Measurements from ENCODE around the gene PRKCD.
A peak's percentile ranks its signal among the peaks of the same experiment; 100 is the strongest.

Gene PRKCD

DNA sequence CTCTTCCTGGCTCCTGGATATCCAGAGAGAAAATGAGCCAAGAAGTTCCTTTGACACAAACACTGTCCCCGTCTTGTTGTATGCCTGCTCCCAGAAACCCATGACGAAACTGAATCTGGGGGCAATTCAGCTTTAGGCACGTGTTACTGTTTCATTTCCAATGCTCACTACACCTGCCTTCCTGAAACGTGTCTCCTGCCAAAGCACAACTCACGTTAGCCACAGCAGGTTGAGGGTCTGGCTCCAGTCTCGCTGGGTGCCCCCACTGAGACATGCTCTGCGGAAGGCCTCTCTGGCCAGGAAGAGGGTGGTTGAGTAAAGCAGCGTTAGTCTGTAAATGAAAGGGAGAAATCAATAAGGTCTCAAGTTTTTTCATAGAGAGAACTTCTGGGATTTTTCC lies 37.5 kb upstream of the PRKCD start:
- TF ChIP-seq, protein P1, sequence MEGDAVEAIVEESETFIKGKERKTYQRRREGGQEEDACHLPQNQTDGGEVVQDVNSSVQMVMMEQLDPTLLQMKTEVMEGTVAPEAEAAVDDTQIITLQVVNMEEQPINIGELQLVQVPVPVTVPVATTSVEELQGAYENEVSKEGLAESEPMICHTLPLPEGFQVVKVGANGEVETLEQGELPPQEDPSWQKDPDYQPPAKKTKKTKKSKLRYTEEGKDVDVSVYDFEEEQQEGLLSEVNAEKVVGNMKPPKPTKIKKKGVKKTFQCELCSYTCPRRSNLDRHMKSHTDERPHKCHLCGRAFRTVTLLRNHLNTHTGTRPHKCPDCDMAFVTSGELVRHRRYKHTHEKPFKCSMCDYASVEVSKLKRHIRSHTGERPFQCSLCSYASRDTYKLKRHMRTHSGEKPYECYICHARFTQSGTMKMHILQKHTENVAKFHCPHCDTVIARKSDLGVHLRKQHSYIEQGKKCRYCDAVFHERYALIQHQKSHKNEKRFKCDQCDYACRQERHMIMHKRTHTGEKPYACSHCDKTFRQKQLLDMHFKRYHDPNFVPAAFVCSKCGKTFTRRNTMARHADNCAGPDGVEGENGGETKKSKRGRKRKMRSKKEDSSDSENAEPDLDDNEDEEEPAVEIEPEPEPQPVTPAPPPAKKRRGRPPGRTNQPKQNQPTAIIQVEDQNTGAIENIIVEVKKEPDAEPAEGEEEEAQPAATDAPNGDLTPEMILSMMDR (IDR thresholded peaks at IDR 0.05) = no peak
- no peak overlapping the region for H3K4me2 ChIP-seq (ENCODE audit: low read length)
- no peak overlapping the region for H3K27ac ChIP-seq
- H3K9ac ChIP-seq = no peak overlapping the region
- H3K36me3 ChIP-seq (ENCODE audit: control insufficient read depth, insufficient read depth, low read length) = no peaks in the 10 kb centered on the region
- H2AFZ ChIP-seq = no peak overlapping the region
- no peaks in the 10 kb centered on the region for H3K79me2 ChIP-seq
- H3K27me3 ChIP-seq (ENCODE audit: control insufficient read depth, insufficient read depth, low read length) = no peaks in the 10 kb centered on the region
- no peaks in the 10 kb centered on the region for H3K4me1 ChIP-seq
- H3K4me3 ChIP-seq (ENCODE audit: low read depth, low read length) = no peak overlapping the region
- no peaks in the 10 kb centered on the region for H3K9me3 ChIP-seq (ENCODE audit: control insufficient read depth, low read length)

DNA sequence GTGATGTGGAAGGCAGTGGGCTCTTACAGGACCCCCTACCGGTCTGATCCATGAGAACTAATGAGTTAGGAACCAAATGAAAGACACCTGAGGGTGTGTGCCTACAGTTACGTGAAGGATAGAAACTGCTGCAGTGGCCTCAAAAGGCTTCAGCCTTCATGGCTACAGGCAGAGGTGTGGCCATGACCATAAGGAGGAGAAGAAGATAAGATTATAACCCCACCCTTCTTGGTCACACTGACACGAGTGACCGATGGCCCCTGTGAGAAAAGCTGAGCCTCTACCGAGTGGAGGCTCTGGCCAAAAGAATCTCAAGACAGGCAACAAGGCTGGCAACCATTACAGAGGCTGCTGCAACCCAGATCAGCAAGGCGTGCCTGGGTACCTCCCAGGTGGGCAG lies 37.1 kb upstream of the PRKCD start:
- no peaks in the 10 kb centered on the region for H3K79me2 ChIP-seq
- H2AFZ ChIP-seq = no peak overlapping the region
- no peak overlapping the region for H3K27ac ChIP-seq
- H3K9ac ChIP-seq = no peak overlapping the region
- no peaks in the 10 kb centered on the region for H3K36me3 ChIP-seq (ENCODE audit: control insufficient read depth, insufficient read depth, low read length)
- H3K27me3 ChIP-seq (ENCODE audit: control insufficient read depth, insufficient read depth, low read length) = no peaks in the 10 kb centered on the region
- TF ChIP-seq, protein P1 (IDR thresholded peaks at IDR 0.05) = no peak
- no peaks in the 10 kb centered on the region for H3K9me3 ChIP-seq (ENCODE audit: control insufficient read depth, low read length)
- H3K4me2 ChIP-seq (ENCODE audit: low read length) = no peak overlapping the region
- no peaks in the 10 kb centered on the region for H3K4me1 ChIP-seq
- H3K4me3 ChIP-seq (ENCODE audit: low read depth, low read length) = no peak overlapping the region

DNA sequence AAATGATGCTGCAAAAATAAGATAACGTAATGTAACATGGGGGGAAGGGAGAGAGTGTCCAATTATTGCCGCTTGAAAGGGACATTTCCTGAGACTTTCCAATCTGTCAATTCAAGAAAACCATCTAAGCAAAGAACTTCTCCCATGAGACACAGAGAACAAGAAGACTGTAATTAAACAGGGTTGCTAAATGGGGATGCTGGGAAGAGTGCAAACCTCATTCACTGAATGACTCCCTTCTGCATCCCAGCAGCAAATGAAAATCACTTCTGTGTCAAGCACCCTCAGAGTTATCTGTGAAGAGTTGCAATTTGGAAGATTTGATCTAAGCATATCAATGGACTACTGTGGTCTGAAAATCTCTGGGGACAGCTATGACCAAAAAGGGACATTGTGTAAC lies 34.4 kb upstream of the PRKCD start:
- peaks cover 2% of the 10 kb centered on the region for H3K79me2 ChIP-seq
- H3K4me3 ChIP-seq (ENCODE audit: low read depth, low read length) = no peak overlapping the region
- H3K4me1 ChIP-seq = peaks cover 9% of the 10 kb centered on the region
- TF ChIP-seq, protein P1 (IDR thresholded peaks at IDR 0.05) = no peak
- no peak overlapping the region for H3K27ac ChIP-seq
- H3K36me3 ChIP-seq (ENCODE audit: control insufficient read depth, insufficient read depth, low read length) = no peaks in the 10 kb centered on the region
- no peaks in the 10 kb centered on the region for H3K27me3 ChIP-seq (ENCODE audit: control insufficient read depth, insufficient read depth, low read length)
- no peak overlapping the region for H3K9ac ChIP-seq
- no peaks in the 10 kb centered on the region for H3K9me3 ChIP-seq (ENCODE audit: control insufficient read depth, low read length)
- no peak overlapping the region for H3K4me2 ChIP-seq (ENCODE audit: low read length)
- no peak overlapping the region for H2AFZ ChIP-seq

- Histone ChIP-seq H3K9ac (no peak overlapping the region), H2AFZ (no peak overlapping the region), H3K27ac (no peak overlapping the region), H3K36me3 (ENCODE audit: control insufficient read depth, insufficient read depth, low read length) (no peaks in the 10 kb centered on the region), H3K79me2 (peaks cover 2% of the 10 kb centered on the region), H3K4me3 (ENCODE audit: low read depth, low read length) (peak overlapping the region; percentile 94), H3K9me3 (ENCODE audit: control insufficient read depth, low read length) (no peaks in the 10 kb centered on the region), H3K27me3 (ENCODE audit: control insufficient read depth, insufficient read depth, low read length) (no peaks in the 10 kb centered on the region), H3K4me2 (ENCODE audit: low read length) (peak overlapping the region; percentile 95), H3K4me1 (peaks cover 9% of the 10 kb centered on the region)
- TF ChIP-seq, protein P1 (IDR thresholded peaks at IDR 0.05) = no peak
These were observed 31.7 kb upstream of the PRKCD start for GRCh38 chr3:53129344-53129743.

DNA sequence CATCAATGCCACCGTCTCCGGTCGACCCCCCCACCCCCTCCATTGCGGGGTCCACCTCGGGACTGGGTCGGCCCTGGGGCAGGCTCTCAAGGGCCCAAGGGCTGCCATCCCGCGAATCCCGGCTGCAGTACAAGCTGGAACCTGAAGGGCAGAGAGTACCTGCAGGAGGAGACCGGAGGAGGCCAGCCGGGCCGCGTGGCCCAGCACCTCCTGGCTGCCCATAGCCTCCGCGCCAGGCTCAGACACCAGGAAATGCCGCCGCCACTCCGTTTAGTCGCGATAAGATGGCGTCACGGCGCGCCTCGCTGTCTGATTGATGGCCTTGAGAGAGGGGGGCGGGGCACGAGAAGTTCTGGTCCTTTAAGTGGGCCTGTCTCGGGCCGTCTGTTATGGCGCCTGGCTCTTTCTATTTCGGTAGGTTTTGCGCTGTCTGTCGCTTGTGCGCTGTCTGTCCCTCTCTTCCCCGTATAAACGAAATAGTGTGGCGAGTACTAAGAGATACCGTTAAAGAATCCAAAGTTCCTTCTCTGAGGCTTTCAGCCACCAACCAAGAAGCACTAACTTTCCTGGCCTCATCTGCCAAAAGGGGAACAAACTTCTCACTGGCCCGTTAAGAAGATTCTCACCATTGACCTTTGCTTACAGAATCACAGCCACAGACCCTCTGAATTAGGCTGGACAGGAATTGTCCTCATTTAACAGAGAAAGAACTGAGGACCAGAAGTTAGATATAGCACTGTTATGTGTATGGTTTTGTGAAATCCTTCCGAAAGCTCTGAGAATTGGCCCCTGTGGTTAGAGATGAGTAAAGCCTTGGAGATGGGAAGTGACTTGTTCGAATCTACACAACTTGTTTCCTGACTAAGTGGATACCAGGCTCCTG lies 30.6 kb upstream of the PRKCD start, which contains the start of gene RFT1:
RFT1 (minus strand) TSS at position 257 of the 883 bp plus-strand sequence; CDS start at position 222, 35 bp downstream.
- TF ChIP-seq, protein P1 (IDR thresholded peaks at IDR 0.05) = peak; percentile 18
- Histone ChIP-seq H3K4me3 (ENCODE audit: low read depth, low read length) (peak within 1 kb of the TSS; percentile 94), H3K79me2 (peaks cover 2% of the 10 kb centered on the region), H3K9ac (peak within 1 kb of the TSS; percentile 74), H3K4me2 (ENCODE audit: low read length) (peak within 1 kb of the TSS; percentile 95), H3K27me3 (ENCODE audit: control insufficient read depth, insufficient read depth, low read length) (no peaks in the 10 kb centered on the region), H3K4me1 (peaks cover 12% of the 10 kb centered on the region), H3K9me3 (ENCODE audit: control insufficient read depth, low read length) (no peaks in the 10 kb centered on the region), H3K27ac (peak within 1 kb of the TSS; percentile 85), H2AFZ (peak within 1 kb of the TSS; percentile 88), H3K36me3 (ENCODE audit: control insufficient read depth, insufficient read depth, low read length) (no peaks in the 10 kb centered on the region)

Data from parathyroid adenoma (tissue), 2 donors.